Stimulated activated CD4-positive, alpha-beta T cell treated with anti-CD3 and anti-CD28 coated beads, Interleukin-2, amount 100 ng/mL, for 24 hours (primary cell): ENCODE results near the gene TNKS1BP1.
"Not testable (repeated sequence)": the region's sequence is repeated elsewhere in the genome, so short reads cannot be mapped to it uniquely, and the experiment has no call there.

Experiments
- DNase-seq, 2 donors: peaks; one replicate each; pipeline ENCODE4 v3.0.0-alpha.2; 2020

The TNKS1BP1 gene

DNA sequence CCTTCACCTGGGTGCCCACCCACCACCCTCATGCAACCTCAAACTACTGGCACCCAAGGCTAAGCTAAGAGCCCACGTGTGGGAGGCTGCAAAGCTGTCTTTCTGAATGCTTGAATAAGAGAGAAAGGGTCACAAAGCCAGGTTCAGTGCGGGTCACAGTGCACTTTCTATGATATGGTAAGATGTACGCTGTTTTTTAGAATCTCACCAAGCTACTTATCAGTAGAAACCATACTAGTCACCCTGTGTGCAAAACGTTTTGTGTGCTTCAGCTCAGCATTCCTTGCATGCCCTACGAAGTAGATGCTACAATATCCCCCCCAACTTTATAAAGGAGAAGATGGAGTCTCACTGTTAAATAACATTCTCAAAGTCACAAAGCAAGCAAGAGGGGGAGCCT, 28.3 kb upstream of the TNKS1BP1 start:
- DNase-seq, result no peak

DNA sequence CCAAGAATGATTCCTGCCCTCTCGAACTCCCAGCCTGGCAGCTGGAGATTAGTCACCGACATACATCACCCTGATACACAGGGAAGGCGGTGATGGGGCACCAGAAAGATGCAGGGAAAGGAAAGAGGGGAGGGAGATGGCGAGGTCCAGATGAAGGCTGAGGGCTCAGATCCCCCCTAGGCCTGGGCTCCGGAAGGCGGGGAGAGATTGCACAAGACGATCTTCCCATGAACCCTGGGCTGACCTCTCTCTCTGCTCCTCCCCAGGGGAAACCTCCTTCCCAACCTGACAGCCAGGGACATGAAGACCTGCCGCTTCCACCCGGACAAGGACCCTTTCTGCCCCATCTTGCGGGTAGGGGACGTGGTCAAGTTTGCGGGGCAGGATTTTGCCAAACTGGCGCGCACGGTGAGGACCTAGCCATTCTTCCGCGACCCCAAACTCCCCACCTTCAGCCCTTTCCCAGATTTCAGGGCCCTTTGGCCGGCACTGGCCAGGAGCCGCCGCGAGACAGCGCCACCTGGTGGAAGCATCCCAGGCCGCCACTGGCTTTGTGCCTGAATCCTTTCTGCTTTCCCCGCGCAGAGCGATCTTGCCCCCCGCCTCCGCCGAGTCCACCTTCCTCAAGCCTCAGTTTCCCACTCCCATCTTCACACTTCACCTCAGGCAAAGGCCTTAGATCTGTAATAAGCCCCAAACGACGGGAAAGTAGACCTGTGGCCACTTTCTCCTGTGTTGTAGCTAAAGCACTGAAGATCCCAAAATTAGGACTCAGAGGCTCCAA, 24.9 kb upstream of the TNKS1BP1 start:
- DNase-seq, result peak; percentile 77 to 79

DNA sequence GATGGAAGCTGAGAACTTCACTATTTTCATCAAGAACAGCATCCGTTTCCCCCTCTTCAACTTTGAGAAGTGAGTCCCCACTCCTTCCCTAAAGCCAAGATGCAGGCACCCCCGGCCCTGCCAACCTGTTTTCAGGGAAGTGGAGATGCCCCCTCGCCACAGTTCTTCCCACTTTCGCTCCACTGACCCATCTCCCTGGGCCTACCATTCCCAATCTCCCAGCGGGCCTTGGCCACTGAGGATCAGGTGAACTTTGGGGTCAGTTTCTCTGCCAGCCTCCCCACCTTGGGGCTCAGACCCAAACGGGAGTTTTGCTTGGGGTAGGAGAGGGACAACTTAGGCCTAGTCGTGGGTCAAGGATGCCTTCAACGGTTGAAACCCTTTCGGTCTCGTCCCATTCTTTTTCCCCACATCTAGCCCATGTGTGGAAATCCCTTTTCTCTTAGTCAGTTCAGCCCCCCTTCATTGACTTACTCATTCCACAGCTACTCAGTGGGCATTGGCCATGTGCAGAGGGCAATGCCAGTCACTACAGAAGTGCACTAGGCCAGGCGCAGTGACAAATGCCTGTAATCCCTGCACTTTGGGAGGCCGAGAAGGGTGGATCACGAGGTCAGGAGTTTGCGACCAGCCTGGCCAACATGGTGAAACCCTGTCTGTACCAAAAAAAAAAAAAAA, 24.0 kb upstream of the TNKS1BP1 start:
- DNase-seq, result no peak

DNA sequence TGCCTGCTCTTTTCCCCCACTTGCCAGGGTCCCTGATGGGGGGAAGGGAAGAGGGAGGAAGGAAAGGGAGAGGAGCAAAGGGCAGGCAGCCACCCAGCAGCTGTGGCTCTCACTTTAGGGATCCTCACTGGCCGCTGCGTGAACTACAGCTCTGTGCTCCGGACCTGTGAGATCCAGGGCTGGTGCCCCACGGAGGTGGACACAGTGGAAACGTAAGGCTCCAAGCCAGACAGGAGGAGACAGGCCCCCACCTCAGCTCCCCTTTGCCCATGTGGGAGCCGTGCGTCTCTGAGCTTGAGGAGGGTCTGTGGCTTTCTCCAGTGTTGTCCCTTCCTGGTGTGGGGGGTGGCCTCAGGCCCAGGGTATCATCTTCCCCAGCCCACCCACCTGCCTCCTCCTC, 23.3 kb upstream of the TNKS1BP1 start:
- DNase-seq, result no peak

DNA sequence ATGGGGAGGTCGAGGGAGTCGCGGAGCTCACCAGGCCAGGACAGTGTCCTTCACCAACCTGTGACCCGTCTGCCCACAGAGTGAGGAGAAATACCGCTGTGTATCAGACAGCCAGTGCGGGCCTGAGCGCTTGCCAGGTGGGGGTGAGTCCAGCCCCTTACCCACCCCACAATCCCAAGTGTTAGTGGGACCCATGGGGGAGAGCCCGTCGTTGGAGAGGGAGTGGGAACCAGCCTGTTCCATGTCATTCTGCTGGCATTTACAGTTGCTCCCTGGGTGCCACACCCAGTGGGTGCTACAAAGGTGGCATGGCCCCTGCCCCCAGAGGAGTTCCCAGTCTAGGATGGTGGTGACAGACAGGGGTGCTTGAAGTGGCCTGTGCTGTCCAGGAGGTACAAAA, 22.6 kb upstream of the TNKS1BP1 start:
- no peak for DNase-seq

DNA sequence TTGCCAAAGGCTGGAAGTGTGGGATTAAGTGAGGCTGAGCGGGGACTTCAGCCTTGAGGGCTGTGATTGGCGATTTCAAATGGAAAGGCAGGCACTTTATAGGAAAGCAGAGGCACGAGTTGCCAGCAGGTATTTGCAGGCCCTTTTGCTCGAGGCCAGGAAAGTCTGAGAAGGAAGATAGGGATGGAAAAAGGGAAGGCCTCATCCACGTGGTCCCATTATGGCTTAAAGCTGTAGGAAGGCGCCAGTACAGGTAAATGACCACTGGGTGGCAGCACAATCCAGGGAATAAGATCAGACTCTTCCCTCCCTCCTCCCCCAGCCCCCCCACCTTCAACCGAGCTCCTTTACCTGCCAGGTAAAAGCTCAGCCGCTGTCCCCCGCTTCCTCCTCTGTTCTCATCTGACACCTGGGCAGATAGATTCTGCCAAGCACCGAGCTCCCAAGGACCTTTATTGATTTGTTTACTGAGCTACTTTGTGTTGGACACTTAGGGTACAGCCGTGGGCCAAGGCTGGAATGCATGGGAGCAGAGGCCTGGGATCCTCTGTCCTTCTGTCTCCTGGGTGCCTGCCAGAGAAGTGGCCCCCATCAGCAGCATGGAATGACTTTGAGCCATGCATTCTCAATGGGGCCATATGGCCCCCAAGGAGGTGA, 20.9 kb upstream of the TNKS1BP1 start:
- peak; percentile 73 to 81 for DNase-seq

DNA sequence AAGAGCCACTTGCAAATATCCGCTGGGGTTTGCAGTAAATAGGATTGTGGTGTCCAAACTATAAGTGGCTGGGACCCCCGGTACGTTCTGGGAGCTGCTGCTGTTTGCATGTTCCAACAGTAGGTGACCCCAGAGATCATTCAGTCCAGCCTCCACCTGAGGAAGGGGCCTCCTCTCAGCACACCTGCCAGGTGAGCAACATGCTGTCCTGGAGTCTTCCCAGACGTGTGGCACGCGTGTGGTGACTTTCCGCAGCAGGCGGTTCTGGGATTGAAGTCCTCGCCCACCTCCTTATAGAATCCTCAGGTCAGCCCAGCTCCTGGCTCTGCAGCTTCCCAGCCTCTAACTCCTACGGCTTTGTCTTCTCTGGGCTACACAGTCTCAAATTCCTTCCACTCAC, 20.1 kb upstream of the TNKS1BP1 start:
- no peak for DNase-seq

DNA sequence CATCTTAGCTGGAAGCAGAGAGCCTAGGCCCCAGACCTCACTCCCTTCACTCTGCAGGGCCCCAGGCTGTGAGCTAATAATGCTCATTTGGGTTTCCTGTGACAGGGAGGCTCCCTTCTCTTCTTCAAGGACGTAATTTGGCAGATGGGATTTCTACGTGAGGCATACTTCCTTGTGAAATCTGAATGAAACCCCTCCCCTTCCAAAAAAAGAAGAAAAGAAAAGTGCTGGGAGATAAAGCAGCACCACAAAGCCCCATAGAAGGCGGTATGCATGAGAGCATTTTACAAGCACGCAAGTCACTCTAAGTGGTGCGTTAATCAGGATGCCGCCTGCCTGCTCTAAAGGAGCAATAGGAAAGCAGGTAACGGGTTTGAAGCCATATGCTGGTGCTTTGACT, 19.1 kb upstream of the TNKS1BP1 start:
- no peak for DNase-seq

DNA sequence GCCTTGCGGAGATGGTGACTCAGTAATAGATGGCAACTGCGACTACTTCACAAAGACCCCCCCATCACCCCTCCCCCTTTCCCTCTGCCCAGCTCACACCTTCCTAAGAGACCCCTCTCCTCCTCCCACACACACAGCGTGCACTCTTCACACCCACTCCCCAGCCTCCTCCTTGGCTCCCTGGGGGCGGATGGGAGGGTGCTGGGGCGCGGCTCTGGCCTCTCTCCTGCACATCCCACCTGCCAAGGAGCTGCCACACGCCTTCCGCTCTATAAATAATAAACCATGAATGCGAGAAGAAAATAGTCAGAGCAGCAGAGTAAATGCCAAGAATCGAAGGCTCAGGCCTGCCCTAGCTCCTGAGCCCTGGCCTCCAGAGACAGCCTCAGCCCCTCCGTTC, 17.9 kb upstream of the TNKS1BP1 start:
- DNase-seq, result no peak

DNA sequence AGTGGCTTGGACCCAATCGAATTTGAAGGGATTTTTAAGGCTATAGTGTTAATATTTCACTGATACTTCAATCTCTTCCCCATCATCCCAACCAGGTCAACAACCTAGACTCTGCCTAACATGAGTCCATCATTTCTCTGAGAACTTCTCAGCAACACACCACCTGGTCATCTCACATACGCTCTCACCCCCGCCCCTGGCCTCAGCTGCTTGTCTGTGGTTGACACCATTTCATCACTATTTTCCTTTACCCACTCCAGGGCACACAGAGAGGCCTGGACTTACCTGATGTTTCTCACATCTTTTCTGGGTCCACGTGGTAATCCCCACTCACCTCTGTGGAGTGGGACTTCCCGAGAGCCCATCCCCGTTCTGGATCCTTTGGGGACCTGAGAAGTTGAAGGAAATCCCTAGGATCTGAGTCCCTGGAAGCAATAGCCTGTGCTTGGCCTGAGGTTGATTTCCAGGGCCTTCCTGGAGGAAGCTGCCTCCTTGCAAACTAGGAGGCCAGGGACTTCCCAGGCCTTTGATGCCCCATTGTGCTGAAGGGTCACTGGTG, 16.6 kb upstream of the TNKS1BP1 start:
- no peak for DNase-seq

DNA sequence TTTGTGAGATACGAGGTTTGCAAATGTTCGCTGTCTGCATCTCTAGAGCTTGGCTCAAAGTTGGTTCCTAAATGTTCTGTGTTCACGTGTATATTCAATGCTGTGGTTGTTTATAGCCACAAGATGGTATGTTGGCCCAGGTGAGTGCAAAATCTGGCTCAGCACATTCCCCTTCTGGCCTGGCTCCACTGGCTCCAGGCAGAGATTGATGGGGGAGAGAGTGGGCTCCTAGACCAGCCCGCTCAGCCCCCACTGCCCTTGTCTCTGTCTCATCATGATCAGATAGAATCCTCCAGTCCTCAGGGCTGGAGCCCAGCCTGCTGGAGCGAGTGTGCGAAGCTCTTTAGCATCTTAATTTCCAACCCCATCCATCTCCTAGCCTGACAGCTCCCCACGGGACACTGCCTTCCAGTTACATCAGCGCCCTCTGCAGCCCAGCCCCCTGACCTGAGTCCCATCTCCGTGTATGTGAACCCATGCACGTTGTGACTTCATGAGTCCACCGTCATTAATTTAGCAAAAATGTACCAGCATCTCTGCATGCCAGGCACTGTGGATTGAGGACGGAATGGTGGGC, 15.4 kb upstream of the TNKS1BP1 start:
- no peak for DNase-seq

DNA sequence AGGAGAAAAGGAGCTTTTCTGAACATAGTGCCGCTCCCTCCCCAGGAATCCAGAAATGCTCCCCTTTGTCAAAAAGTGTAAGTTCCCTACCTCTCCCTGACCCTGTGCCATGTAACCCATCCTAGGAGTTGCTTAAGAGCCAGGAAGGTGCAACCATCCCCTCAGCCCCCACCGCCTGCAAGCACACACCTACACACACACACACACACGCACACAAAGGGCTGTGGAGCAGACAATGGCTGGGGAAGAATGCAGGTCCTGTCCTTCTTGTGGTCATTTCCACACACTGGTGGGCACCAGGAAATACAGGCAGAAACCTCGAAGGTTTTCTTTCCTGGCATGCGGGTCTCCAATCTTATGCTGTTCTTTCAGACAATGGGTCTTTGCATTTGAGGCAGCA, 14.6 kb upstream of the TNKS1BP1 start:
- no peak for DNase-seq

DNA sequence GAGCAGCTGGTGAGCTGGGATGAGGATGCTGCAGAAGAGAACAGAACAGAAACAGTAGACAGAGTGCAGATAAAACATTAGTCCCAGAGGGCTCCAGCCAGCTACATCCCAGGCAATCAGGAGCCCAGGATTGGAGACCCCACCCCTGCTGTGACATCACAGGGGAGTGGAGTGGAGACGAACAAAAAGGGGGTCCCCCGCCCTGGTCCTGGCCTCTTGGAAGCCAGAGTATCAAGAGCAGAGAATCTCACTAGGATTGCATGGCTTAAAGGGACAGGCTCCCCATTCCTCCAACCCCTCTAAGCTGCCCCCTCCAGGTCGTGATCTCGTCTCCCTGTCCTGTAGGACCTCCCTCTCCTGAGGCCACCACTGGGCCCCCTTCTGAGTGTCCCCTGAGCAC, 13.4 kb upstream of the TNKS1BP1 start, which contains the start of gene P2RX3:
Gene P2RX3 (plus strand): TSS at position 211 of the 400 bp plus-strand sequence. CDS start 199 bp downstream, outside the sequence.
- no peak for DNase-seq

DNA sequence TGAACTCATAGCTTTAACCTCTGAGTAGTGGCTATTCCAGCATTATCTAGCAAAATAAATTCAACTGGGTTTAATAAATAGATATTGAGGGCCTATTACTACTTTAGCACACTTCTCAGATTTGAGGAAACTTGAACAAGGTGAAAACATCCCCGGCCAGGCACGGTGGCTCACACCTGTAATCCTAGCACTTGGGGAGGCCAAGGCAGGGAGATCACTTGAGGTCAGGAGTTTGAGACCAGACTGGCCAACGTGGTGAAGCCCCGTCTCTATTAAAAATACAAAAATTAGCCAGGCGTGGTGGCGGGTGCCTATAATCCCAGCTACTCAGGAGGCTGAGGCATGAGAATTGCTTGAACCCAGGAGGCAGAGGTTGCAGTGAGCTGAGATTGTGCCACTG, 12.1 kb upstream of the TNKS1BP1 start:
- not testable (repeated sequence) for DNase-seq

DNA sequence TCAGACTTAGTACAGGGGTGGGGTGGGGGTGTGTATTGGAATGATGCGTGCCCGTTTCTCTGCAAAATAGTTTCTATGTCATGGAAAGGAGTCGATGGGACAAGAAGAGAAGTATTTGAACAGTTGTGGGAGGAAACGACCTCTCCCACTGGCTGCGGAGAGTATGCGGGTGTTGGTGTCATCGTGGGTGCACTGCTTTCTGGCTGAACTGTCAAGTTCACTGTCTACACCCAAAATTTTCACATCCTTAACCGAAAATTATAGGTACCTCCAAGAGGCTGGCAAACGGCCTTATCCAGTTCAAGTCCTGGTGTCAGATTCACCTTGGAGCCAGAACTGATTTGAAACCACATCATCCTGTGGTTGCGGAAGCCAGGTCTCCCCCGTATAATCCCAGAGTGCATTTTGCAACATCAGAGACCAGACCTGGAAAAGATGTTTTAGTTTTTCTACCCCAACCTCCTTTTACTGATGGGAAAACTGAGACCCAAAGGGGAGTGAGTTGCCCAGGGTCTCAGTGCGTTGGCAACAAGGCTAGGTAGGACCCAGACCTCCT, 11.4 kb upstream of the TNKS1BP1 start:
- DNase-seq, result no peak

DNA sequence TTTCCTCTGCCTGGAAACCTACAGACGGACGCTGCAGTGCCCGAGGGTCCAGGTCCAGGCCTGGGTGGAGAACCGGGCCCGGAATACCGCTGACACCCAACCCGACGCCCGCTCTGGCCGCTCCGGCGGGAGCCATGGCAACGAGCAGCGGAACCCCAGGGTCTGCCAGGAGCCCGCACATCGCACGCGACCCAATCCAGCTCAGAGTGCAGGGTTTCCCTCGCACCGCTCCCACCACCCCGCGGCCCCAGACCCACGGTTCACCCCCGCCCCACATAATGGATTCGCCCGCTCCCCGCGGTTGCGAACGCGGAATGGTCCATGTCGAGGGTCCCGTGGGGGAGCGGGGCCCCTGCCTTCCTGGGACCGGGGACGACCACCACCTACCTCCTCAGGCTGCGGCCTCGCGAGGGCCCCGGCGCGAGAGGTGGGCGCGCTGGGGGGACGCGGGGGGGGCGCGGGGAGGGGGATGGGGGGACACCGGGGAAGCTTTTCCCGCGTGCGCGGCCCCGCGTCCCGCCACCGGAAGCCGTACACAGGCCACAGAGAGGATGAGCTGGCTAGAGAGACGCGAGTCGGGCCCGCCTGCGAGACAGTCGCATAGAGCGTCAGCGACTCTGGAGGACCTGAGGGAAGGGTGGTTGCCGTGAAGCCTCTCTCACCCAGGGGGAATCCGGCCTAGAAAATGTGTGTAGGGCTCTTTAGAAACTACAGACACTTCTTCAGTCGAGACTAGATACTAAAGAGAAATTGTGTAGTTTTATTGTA, 10.8 kb upstream of the TNKS1BP1 start, which contains the start of gene SSRP1:
Gene SSRP1 (minus strand): TSS at position 550 of the 768 bp plus-strand sequence. CDS start 771 bp downstream, outside the sequence.
- peak; percentile 88 to 89 for DNase-seq

DNA sequence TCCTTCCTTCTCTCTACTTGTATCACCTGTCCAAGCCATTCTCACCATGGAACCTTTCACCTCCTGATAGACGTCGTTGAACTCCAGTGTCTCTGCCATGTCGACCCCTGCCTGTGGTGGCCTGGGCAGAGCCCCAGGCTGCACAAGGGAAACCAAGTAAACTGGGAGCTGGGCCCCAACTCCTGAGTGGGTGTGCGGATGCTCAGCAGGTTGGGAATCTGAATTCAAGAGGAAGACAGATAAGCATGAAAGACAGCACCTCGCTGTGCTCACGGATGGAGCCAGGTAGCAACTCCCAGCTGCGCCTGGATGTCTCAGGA, 10.2 kb upstream of the TNKS1BP1 start:
- DNase-seq, result no peak

DNA sequence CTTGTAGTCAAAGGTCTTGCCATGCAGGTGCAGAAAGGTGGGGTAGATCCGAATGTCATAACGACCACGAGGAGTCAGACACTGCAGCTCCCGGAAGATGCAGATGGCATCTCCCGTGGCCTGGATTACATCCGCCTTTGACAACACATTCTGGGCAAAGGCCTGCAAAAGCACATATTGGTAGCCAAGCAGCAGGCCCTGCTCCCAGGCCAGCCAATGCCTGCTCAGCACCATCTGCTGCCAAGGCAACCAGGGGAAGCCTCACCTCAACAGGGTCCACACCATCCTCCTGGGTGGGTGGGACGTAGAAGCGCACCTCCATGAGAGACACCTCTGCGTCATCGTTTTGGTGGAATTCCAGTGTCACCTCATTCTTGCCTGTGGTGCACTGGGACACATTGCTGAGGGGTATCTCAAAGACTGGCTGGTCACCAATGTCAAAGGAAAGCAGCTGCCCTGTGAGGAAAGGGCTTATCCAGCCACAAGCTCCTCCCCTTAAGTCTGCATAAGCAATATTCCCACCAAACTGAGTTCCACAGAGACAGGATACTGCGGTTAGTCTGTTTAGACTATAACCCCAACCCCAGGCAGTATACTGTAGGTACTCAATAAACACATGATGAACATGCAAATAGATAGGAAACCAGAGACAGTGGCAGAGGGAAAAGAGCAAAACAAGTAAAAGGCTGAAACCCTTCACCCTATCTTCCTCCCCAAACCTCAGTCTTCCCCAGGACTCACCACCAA, 8.1 kb upstream of the TNKS1BP1 start:
- DNase-seq, result no peak

DNA sequence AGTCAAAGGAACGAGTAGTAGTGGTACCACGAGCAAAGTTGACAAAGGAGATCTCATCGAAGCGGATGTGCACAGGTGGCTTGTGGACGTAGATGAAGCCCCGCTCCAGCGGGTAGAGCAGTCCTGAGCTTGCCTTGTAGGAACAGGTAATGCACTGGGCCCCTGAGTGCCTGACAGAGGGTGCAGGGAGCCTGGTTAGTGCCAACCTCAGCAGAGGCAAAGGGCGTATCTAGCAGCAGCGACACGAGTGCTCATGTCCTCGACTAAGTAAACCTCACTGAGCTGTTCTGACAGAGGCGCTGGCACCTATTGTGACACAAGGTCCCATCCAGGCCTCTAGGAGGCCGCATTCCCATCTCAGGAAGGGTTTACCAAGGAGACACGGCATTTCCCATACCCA, 7.0 kb upstream of the TNKS1BP1 start:
- no peak for DNase-seq

DNA sequence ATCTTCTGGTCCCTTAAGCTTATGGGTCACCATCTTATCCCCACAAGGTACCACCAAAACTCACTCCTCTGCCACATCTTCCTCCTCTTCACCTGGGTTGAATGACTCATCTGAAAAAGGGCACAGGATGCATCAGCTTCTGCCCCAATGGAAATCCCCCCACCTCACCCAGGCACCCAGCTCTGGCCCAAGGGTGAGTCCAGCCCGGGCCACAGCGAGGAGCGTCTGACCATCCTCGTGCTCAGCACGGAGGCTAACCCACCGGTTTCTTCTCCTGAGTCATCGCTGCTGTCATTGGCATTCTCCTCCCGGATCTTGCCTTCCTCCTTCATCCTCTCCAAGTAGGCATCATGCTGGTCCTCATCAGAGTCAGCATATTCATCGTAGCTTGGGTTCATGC, 5.3 kb upstream of the TNKS1BP1 start:
- DNase-seq, result no peak

DNA sequence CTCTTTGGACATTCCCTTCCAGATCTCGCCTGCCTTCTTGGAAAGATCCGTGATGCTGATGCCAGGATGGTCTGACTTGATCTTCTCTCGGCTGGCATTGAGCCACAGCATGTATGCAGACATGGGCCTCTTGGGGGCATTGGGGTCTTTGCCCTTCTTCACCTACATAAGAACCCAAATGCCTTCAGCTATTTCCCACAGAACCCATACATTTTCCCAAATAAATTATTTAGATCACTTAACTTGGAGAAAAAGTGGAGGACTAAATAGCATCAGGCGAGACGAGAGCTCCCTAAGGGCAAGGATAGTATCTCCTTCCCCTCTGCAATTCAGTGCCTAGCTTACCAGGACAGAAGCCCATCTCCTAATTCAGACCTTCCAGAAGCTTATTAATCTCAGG, 3.0 kb upstream of the TNKS1BP1 start:
- DNase-seq, result no peak

DNA sequence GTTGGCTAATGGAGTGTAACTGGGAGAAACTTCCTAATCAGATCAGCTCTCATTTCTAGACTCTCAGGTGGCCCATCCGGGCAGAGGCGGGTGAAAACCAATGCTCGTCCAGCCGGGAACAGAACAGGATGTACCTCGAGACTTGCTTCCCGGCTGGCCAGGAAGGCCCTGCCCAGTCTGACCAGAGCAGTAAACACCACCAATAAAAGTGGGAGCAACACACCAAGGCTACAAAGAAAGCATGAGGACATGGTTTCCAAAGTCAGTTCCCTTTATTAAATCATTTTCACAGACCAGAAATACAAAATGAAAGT, 940 bp upstream of the TNKS1BP1 start:
- no peak for DNase-seq
